ENCODE data around the gene IRF9. TPM values are rescaled to one million over a fixed set of nuclear protein-coding genes. Genes with fewer than 3 reads are reported as not detected.
A peak's percentile ranks its signal among the peaks of the same experiment; 100 is the strongest.

Gene IRF9
- total and polyA plus RNA-seq, 12 donors = 17.7 to 147 (median 36.7) TPM

- intact Hi-C loops (cut with DNase I) = no loop called here
- TF ChIP-seq CTCF (IDR thresholded peaks at IDR 0.05) = no peak
- no peak for DNase-seq
Observed at GRCh38 chr14:24172871-24173281, 11.8 kb downstream of the IRF9 start.

GRCh38 chr14:24176599-24176998 lies 15.5 kb downstream of the IRF9 start:
- intact Hi-C loops (cut with DNase I) = no loop called here
- no peak overlapping the region for H3K27ac ChIP-seq
- H3K27me3 ChIP-seq = no peaks in the 10 kb centered on the region
- H3K9me3 ChIP-seq = no peaks in the 10 kb centered on the region
- H3K36me3 ChIP-seq = peaks cover 0 to 95% (median 22%) of the 10 kb centered on the region in 9 donors
- ATAC-seq (no peak), DNase-seq (no peak)
- H3K4me1 ChIP-seq = peaks cover 0 to 25% (median 21%) of the 10 kb centered on the region in 9 donors
- 95 to 96% methylated on average over 5 of the region's 5 CpGs for WGBS, 2 donors
- H3K4me3 ChIP-seq = no peak overlapping the region
- TF ChIP-seq CTCF (IDR thresholded peaks at IDR 0.05) = no peak

More at GRCh38 chr14:24172871-24173281, 11.8 kb downstream of the IRF9 start:
- H3K27ac ChIP-seq = no peak overlapping the region
- H3K36me3 ChIP-seq = peaks cover 0 to 87% (median 10%) of the 10 kb centered on the region in 9 donors
- no peaks in the 10 kb centered on the region for H3K9me3 ChIP-seq
- peak overlapping the region in 1 of 10 donors; percentile 52 for H3K4me3 ChIP-seq
- 63 to 74% methylated on average over 20 of the region's 20 CpGs for WGBS, 2 donors
- peaks cover 0 to 20% (median 11%) of the 10 kb centered on the region in 9 donors for H3K4me1 ChIP-seq
- peak in 1 of 8 donors; percentile 14 for ATAC-seq
- no peaks in the 10 kb centered on the region for H3K27me3 ChIP-seq

GRCh38 chr14:24177041-24177825 lies 16.2 kb downstream of the IRF9 start:
- Histone ChIP-seq H3K36me3 (peaks cover 0 to 99% (median 22%) of the 10 kb centered on the region in 9 donors), H3K27me3 (no peaks in the 10 kb centered on the region), H3K4me1 (peaks cover 0 to 19% (median 15%) of the 10 kb centered on the region in 9 donors), H3K9me3 (no peaks in the 10 kb centered on the region), H3K4me3 (no peak overlapping the region), H3K27ac (no peak overlapping the region)
- WGBS, 2 donors = 89 to 95% methylated on average over 12 of the region's 12 CpGs
- DNase-seq (no peak), ATAC-seq (no peak)
- intact Hi-C loops (cut with DNase I) = no loop called here
- TF ChIP-seq CTCF (IDR thresholded peaks at IDR 0.05) = no peak

GRCh38 chr14:24177891-24178290 lies 16.8 kb downstream of the IRF9 start:
- Histone ChIP-seq H3K36me3 (peaks cover 0 to 99% (median 24%) of the 10 kb centered on the region in 9 donors), H3K27me3 (no peaks in the 10 kb centered on the region), H3K9me3 (no peaks in the 10 kb centered on the region), H3K4me1 (peaks cover 0 to 19% (median 12%) of the 10 kb centered on the region in 9 donors), H3K27ac (no peak overlapping the region), H3K4me3 (no peak overlapping the region)
- no peak for TF ChIP-seq CTCF (IDR thresholded peaks at IDR 0.05)
- no peak for DNase-seq
- ATAC-seq = no peak
- WGBS, 2 donors = 88 to 89% methylated on average over 14 of the region's 14 CpGs
- intact Hi-C loops (cut with DNase I) = no loop called here
